Left lung (tissue), 10 donors: ENCODE measurements around the gene LRRC3C. TPM values are rescaled to one million over a fixed set of nuclear protein-coding genes. Genes with fewer than 3 reads are reported as not detected.
"Not testable (repeated sequence)": the region's sequence is repeated elsewhere in the genome, so short reads cannot be mapped to it uniquely, and the experiment has no call there.

ENCODE experiments used
- ATAC-seq: fragments of 200-7000 bp; cut with Tn5 transposase; one replicate; pipeline ENCODE4 v1.9.1; 2020; ENCODE audit warnings: moderate library complexity
- DNase-seq, 4 donors: peaks; one replicate each; pipeline ENCODE4 v3.0.0-alpha.2; 2013 to 2020
- H3K27ac ChIP-seq, 2 donors: fragments of 200-600 bp; sonication (generic) in 1 of 2; one replicate each; pipeline versions ENCODE4 v1.5.0 to v1.8.0; 2020 to 2021
- H3K27me3 ChIP-seq, 2 donors: fragments of 200-600 bp; sonication (generic) in 1 of 2; one replicate each; pipeline versions ENCODE4 v1.5.0 to v1.8.0; 2020 to 2021
- H3K36me3 ChIP-seq, 2 donors: fragments of 200-600 bp; sonication (generic) in 1 of 2; one replicate each; pipeline versions ENCODE4 v1.5.0 to v1.8.0; 2020 to 2021
- H3K4me1 ChIP-seq, 2 donors: fragments of 200-600 bp; one replicate each; pipeline ENCODE4 v1.8.0; 2021
- H3K4me3 ChIP-seq, 2 donors: fragments of 200-600 bp; sonication (generic) in 1 of 2; one replicate each; pipeline versions ENCODE4 v1.5.0 to v1.8.0; 2020 to 2021; ENCODE audit warnings: mild to moderate bottlenecking in 1 of 2
- H3K9me3 ChIP-seq, 2 donors: fragments of 200-600 bp; sonication (generic) in 1 of 2; one replicate each; pipeline versions ENCODE4 v1.5.0 to v1.8.0; 2020 to 2021
- intact Hi-C, 2 donors: fragments of 100-400 bp; cut with DNase I; formaldehyde crosslinking; loops; one replicate each; pipeline versions ENCODE4 v1.11.2 to v1.14.2; 2022
- polyA plus RNA-seq, 6 donors: library from polyadenylated mRNA; unstranded; fragments of 120-200 nt; gene quantifications; one replicate each; pipeline ENCODE4 v1.2.1, GENCODE V29; 2013; ENCODE audit not compliant: insufficient read length in 6 of 6
- total RNA-seq, 2 donors: library from RNA; stranded (reverse); fragmentation: NEBNext Ultra II Directional; extraction: Animal tissue kit (Norgen Biotek cat#: 25700); gene quantifications; one replicate each; pipeline ENCODE4 v1.2.1, GENCODE V29; 2021
- TF ChIP-seq, protein P1 (sequence below), 2 donors: fragments of 200-600 bp; sonication (generic) in 1 of 2; IDR thresholded peaks; one replicate each; pipeline versions ENCODE4 v1.5.0 to v1.8.0; 2021; ENCODE audit warnings: antibody characterized with exemption in 2 of 2
- donor health status: DM: no; HTN: yes; CAD: no.
- donor health status: DM: no; HTN: no; CAD: no.

LRRC3C gene
- total and polyA plus RNA-seq, 8 donors = not detected

DNA sequence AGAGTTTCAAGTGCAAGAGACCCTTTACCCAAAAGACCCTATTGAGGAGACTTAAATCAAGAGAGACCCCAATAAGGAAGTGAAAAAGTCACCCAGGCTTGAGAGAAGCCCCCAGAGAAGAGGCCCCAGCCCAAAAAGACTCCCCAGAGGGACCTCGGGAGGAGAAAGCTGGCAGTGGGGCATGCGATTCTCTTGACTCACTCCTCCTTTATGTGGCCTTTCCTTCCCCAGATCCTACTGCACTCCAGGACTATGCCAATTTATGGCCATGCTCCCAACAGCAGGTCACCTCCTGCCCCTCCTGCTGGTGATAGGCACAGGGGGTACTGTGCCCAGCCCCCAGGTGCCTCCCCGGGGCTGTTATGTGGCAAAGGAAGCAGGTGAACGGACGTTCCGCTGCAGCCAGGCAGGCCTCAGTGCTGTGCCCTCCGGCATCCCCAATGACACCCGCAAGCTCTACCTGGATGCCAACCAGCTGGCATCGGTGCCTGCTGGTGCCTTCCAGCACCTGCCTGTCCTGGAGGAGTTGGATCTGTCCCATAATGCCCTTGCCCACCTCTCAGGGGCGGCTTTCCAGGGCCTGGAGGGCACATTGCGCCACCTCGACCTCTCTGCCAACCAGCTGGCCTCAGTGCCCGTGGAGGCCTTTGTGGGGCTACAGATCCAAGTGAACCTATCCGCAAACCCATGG lies 16.3 kb downstream of the LRRC3C start:
- no peak overlapping the region for H3K4me3 ChIP-seq
- DNase-seq (peak in 1 of 4 donors; percentile 69), ATAC-seq (no peak)
- no peaks in the 10 kb centered on the region for H3K27me3 ChIP-seq
- H3K36me3 ChIP-seq = no peaks in the 10 kb centered on the region
- peaks cover 0 to 4% of the 10 kb centered on the region in 2 donors for H3K4me1 ChIP-seq
- H3K9me3 ChIP-seq = no peaks in the 10 kb centered on the region
- intact Hi-C loops = no loop called here
- no peak overlapping the region for H3K27ac ChIP-seq
- TF ChIP-seq, protein P1, sequence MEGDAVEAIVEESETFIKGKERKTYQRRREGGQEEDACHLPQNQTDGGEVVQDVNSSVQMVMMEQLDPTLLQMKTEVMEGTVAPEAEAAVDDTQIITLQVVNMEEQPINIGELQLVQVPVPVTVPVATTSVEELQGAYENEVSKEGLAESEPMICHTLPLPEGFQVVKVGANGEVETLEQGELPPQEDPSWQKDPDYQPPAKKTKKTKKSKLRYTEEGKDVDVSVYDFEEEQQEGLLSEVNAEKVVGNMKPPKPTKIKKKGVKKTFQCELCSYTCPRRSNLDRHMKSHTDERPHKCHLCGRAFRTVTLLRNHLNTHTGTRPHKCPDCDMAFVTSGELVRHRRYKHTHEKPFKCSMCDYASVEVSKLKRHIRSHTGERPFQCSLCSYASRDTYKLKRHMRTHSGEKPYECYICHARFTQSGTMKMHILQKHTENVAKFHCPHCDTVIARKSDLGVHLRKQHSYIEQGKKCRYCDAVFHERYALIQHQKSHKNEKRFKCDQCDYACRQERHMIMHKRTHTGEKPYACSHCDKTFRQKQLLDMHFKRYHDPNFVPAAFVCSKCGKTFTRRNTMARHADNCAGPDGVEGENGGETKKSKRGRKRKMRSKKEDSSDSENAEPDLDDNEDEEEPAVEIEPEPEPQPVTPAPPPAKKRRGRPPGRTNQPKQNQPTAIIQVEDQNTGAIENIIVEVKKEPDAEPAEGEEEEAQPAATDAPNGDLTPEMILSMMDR (IDR thresholded peaks at IDR 0.05) = no peak

GRCh38 chr17:39944393-39944711 lies 16.8 kb downstream of the LRRC3C start:
- ATAC-seq = no peak
- no peak overlapping the region for H3K27ac ChIP-seq
- H3K4me1 ChIP-seq = peaks cover 0 to 4% of the 10 kb centered on the region in 2 donors
- DNase-seq = no peak
- intact Hi-C loops = no loop called here
- H3K27me3 ChIP-seq = no peaks in the 10 kb centered on the region
- H3K36me3 ChIP-seq = no peaks in the 10 kb centered on the region
- no peaks in the 10 kb centered on the region for H3K9me3 ChIP-seq
- TF ChIP-seq, protein P1 (IDR thresholded peaks at IDR 0.05) = no peak
- no peak overlapping the region for H3K4me3 ChIP-seq

DNA sequence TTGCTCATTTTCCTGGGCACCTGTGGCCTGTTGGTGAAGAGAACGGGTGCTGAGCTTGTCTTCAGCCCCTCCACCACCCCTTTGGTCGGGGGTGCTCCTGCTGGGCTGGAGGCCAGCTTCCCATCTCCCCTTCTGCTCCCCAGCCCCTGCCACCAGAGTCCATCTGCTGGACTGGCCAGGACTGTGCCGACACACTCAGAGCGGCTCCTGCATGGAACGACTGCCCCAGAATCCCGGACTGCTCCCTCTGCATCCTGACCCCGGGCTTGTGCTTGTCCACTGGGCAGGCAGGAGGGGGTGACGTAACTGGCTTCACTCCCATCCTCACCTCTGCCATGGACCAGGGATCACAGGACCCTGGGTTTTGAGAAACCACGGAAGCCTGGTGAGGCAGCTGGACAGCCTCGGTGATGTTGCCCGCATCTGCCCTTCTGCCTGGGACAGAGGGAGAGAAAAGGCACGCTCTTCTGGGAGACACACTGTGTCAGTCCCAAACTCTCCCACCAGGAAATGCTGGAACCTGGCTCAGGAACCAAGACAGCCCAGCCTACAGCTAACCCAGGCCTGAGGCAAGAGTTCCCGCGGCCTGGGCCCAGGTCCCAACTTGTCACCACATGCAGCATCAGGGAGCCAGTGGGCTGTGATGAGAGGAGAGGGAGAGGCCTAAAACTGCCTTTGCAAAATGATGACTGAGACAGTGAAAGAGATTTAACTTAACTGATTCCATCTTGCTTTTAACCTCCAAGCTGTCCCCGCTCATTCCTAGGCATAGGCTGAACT lies 19.2 kb downstream of the LRRC3C start:
- Histone ChIP-seq H3K36me3 (no peaks in the 10 kb centered on the region), H3K9me3 (no peaks in the 10 kb centered on the region), H3K27me3 (no peaks in the 10 kb centered on the region), H3K4me3 (no peak overlapping the region), H3K4me1 (peaks cover 2 to 4% of the 10 kb centered on the region in 2 donors), H3K27ac (no peak overlapping the region)
- DNase-seq (peak in 1 of 4 donors; percentile 55), ATAC-seq (no peak)
- intact Hi-C loops = no loop called here
- TF ChIP-seq, protein P1 (IDR thresholded peaks at IDR 0.05) = no peak

DNA sequence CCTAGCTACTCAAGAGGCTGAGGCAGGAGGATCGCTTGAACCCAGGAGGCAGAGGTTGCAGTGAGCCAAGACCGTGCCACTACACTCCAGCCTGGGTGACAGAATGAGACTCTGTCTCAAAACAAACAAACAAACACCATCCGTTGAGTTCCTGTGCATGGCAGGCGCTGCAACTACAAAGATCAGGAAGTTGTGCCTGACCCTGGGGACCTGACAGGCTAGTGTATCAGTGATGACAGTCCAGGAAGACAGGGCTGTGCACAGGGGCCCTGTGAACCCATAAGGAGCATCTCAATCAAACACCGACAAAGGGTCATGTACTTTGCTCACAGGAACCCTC lies 20.9 kb downstream of the LRRC3C start:
- H3K9me3 ChIP-seq, H3K36me3 ChIP-seq, H3K4me3 ChIP-seq, ATAC-seq, intact Hi-C loops, H3K27me3 ChIP-seq, DNase-seq: not testable (repeated sequence)
- Histone ChIP-seq H3K4me1 (peaks cover 4 to 13% of the 10 kb centered on the region in 2 donors), H3K27ac (peak overlapping the region; percentile 45 to 78)

- H3K27me3 ChIP-seq = no peaks in the 10 kb centered on the region
- H3K9me3 ChIP-seq = no peaks in the 10 kb centered on the region
- peaks cover 4 to 18% of the 10 kb centered on the region in 2 donors for H3K4me1 ChIP-seq
- ATAC-seq = peak; percentile 1
- peak in 1 of 4 donors; percentile 43 for DNase-seq
- H3K4me3 ChIP-seq = no peak overlapping the region
- TF ChIP-seq, protein P1 (IDR thresholded peaks at IDR 0.05) = no peak
- H3K27ac ChIP-seq = peak overlapping the region; percentile 45 to 78
- H3K36me3 ChIP-seq = no peaks in the 10 kb centered on the region
- intact Hi-C loops = no loop called here
Observed at GRCh38 chr17:39949028-39949427, 21.5 kb downstream of the LRRC3C start.
